H1 (cell line): ENCODE results near the gene SLC44A1. TPM values are rescaled to one million over a fixed set of nuclear protein-coding genes. Genes with fewer than 3 reads are reported as not detected.

Experiments used
- CTCF ChIA-PET: fragments of 300-600 bp; sonication (Branson Sonifier 250); formaldehyde crosslinking; loops from one replicate; lab custom pipeline; 2021; ENCODE audit not compliant: partially characterized antibody; lab: Charles Lee
- POLR2A ChIA-PET: fragments of 300-600 bp; sonication (Branson Sonifier 250); formaldehyde crosslinking; loops from one replicate; lab custom pipeline; 2021; ENCODE audit warnings: inconsistent platforms; ENCODE audit not compliant: partially characterized antibody; lab: Charles Lee
- DNase-seq, 2 experiments: peaks; one replicate each; pipeline versions ENCODE4 v3.0.0 to v3.0.0-alpha.2; 2010 to 2022; ENCODE audit warnings: low spot score in 2 of 2, low read depth in 1 of 2, mixed read lengths in 1 of 2
- FAIRE-seq: peaks from 2 replicates; lab custom pipeline; 2011; peaks lifted over from hg19 to GRCh38; lab: Jason Lieb, UNC
- H2AFZ ChIP-seq: 2 replicates; pipeline ENCODE4 v1.8.1; 2012; ENCODE audit warnings: low read length, inconsistent platforms
- H2AK5ac ChIP-seq: 2 replicates; pipeline ENCODE4 v1.6.1; 2013; ENCODE audit warnings: low read depth, low read length
- H2BK120ac ChIP-seq: replicated peaks from 2 replicates; pipeline ENCODE3; 2013; ENCODE audit warnings: low read depth, low read length, inconsistent platforms
- H2BK12ac ChIP-seq: 2 replicates; pipeline ENCODE4 v1.6.1; 2013; ENCODE audit warnings: low read depth, low read length
- H2BK15ac ChIP-seq: 2 replicates; pipeline ENCODE4 v1.6.1; 2013; ENCODE audit warnings: low read length
- H2BK20ac ChIP-seq: 2 replicates; pipeline ENCODE4 v1.6.1; 2013; ENCODE audit warnings: low read length
- H2BK5ac ChIP-seq: 2 replicates; pipeline ENCODE4 v1.6.1; 2013; ENCODE audit warnings: low read depth, low read length
- H3K14ac ChIP-seq: 2 replicates; pipeline ENCODE4 v1.6.1; 2013; ENCODE audit warnings: inconsistent platforms; ENCODE audit not compliant: insufficient read length
- H3K18ac ChIP-seq: 2 replicates; pipeline ENCODE4 v1.6.1; 2013; ENCODE audit warnings: low read length; ENCODE audit errors: extremely low read depth
- H3K23ac ChIP-seq: 2 replicates; pipeline ENCODE4 v1.6.1; 2013; ENCODE audit warnings: inconsistent platforms; ENCODE audit not compliant: insufficient read length
- H3K23me2 ChIP-seq: 2 replicates; pipeline ENCODE4 v1.6.1; 2013; ENCODE audit warnings: low read depth, low read length
- H3K27ac ChIP-seq: 2 replicates; pipeline ENCODE4 v1.6.1; 2011; ENCODE audit warnings: low read depth, low read length, inconsistent platforms
- H3K27me3 ChIP-seq, 4 experiments: replicated peaks in 1 of 4; 1 replicate in 1 of 4; 2 replicates in 3 of 4; pipeline versions ENCODE4 v1.6.1 to v1.8.1; 2011 to 2013; ENCODE audit warnings: low read length in 3 of 4, mild to moderate bottlenecking in 3 of 4, inconsistent platforms in 2 of 4, mixed read lengths in 2 of 4, moderate library complexity in 1 of 4; ENCODE audit not compliant: control insufficient read depth in 3 of 4, insufficient read depth in 3 of 4; ENCODE audit errors: extremely low read depth in 1 of 4
- H3K36me3 ChIP-seq, 4 experiments: 2 replicates each; pipeline versions ENCODE4 v1.6.1 to v1.8.1; 2011 to 2013; ENCODE audit warnings: mild to moderate bottlenecking in 4 of 4, low read length in 3 of 4, moderate library complexity in 2 of 4, control low read depth in 1 of 4, inconsistent platforms in 1 of 4; ENCODE audit not compliant: insufficient read depth in 4 of 4, control insufficient read depth in 2 of 4
- H3K4ac ChIP-seq: replicated peaks from 2 replicates; pipeline ENCODE3; 2013; ENCODE audit warnings: low read length, low read depth, mixed read lengths, inconsistent platforms; ENCODE audit not compliant: insufficient read length
- H3K4me1 ChIP-seq, 4 experiments: replicated peaks in 1 of 4; 1 replicate in 1 of 4; 2 replicates in 3 of 4; pipeline versions ENCODE4 v1.6.1 to v1.8.1; 2011 to 2013; ENCODE audit warnings: low read length in 3 of 4, inconsistent platforms in 2 of 4, mixed read lengths in 1 of 4; ENCODE audit not compliant: insufficient read depth in 4 of 4, control insufficient read depth in 3 of 4
- H3K4me2 ChIP-seq, 2 experiments: 2 replicates each; pipeline versions ENCODE4 v1.6.1 to v1.8.1; 2011 to 2013; ENCODE audit warnings: low read depth in 2 of 2, low read length in 2 of 2, control low read depth in 1 of 2, inconsistent platforms in 1 of 2, mild to moderate bottlenecking in 1 of 2; ENCODE audit not compliant: insufficient read depth in 1 of 2
- H3K4me3 ChIP-seq, 4 experiments: fragments of 200-600, 300-600 bp in 1 of 4; sonication (generic), shearing (Covaris generic), sonication (Bioruptor Twin) in 1 of 4; 2 replicates each; pipeline versions ENCODE4 v1.5.1 to v1.8.1; 2011 to 2016; ENCODE audit warnings: low read length in 4 of 4, low read depth in 3 of 4, control low read depth in 2 of 4, inconsistent platforms in 2 of 4, mild to moderate bottlenecking in 2 of 4, mixed read lengths in 1 of 4, moderate library complexity in 1 of 4; ENCODE audit not compliant: insufficient read depth in 2 of 4; ENCODE audit errors: extremely low read depth in 1 of 4
- H3K56ac ChIP-seq: replicated peaks from 2 replicates; pipeline ENCODE3; 2013; ENCODE audit warnings: low read depth, mild to moderate bottlenecking, mixed read lengths, low read length, inconsistent platforms; ENCODE audit not compliant: insufficient read length
- H3K79me1 ChIP-seq: 2 replicates; pipeline ENCODE4 v1.6.1; 2013; ENCODE audit warnings: low read depth, low read length, control low read depth
- H3K79me2 ChIP-seq, 2 experiments: 2 replicates each; pipeline versions ENCODE4 v1.6.1 to v1.8.1; 2012 to 2013; ENCODE audit warnings: low read length in 2 of 2, mild to moderate bottlenecking in 2 of 2, inconsistent platforms in 1 of 2; ENCODE audit not compliant: insufficient read depth in 2 of 2, control insufficient read depth in 1 of 2
- H3K9ac ChIP-seq, 4 experiments: replicated peaks in 1 of 4; 1 replicate in 1 of 4; 2 replicates in 3 of 4; pipeline versions ENCODE4 v1.6.1 to v1.8.1; 2011 to 2013; ENCODE audit warnings: low read depth in 3 of 4, low read length in 3 of 4, control low read depth in 2 of 4, mild to moderate bottlenecking in 2 of 4, moderate library complexity in 2 of 4, inconsistent platforms in 1 of 4; ENCODE audit errors: extremely low read depth in 1 of 4
- H3K9me3 ChIP-seq, 2 experiments: 2 replicates each; pipeline versions ENCODE4 v1.6.1 to v1.8.1; 2012 to 2013; ENCODE audit warnings: mild to moderate bottlenecking in 2 of 2, moderate library complexity in 2 of 2, control low read depth in 1 of 2, inconsistent platforms in 1 of 2, low read depth in 1 of 2, low read length in 1 of 2, mixed read lengths in 1 of 2; ENCODE audit not compliant: insufficient read depth in 2 of 2
- H4K20me1 ChIP-seq, 2 experiments: replicated peaks in 1 of 2; 2 replicates each; pipeline versions ENCODE3 to v1.8.1; 2011 to 2013; ENCODE audit warnings: inconsistent platforms in 2 of 2, low read length in 2 of 2, mild to moderate bottlenecking in 1 of 2; ENCODE audit not compliant: insufficient read depth in 2 of 2, control insufficient read depth in 1 of 2
- H4K5ac ChIP-seq: 2 replicates; pipeline ENCODE4 v1.6.1; 2013; ENCODE audit warnings: low read length, low read depth, mixed read lengths, inconsistent platforms; ENCODE audit not compliant: insufficient read length
- H4K8ac ChIP-seq: 2 replicates; pipeline ENCODE4 v1.8.0; 2013; ENCODE audit warnings: mild to moderate bottlenecking, moderate library complexity, low read length, inconsistent platforms; ENCODE audit not compliant: insufficient read depth; ENCODE audit errors: extremely low read depth
- H4K91ac ChIP-seq: replicated peaks from 2 replicates; pipeline ENCODE3; 2013; ENCODE audit warnings: low read length, mixed read lengths, inconsistent platforms; ENCODE audit not compliant: insufficient read length
- CHD1 ChIP-seq: IDR thresholded peaks from 2 replicates; pipeline ENCODE4 v1.6.1; 2012; ENCODE audit warnings: low read depth, low read length, improper control_type of control experiment
- CHD2 ChIP-seq: IDR thresholded peaks from 2 replicates; pipeline ENCODE4 v1.6.1; 2012; ENCODE audit warnings: low read length, improper control_type of control experiment
- E2F6 ChIP-seq: IDR thresholded peaks from 2 replicates; pipeline ENCODE4 v1.6.1; 2012; ENCODE audit warnings: inconsistent platforms
- EZH2 ChIP-seq: fragments of 200-600 bp; sonication (generic); IDR thresholded peaks from 2 replicates; pipeline ENCODE4 v1.7.1; 2012; ENCODE audit warnings: low read depth, mild to moderate bottlenecking, moderate library complexity, low read length, inconsistent platforms; ENCODE audit not compliant: severe bottlenecking
- JUND ChIP-seq: IDR thresholded peaks from 2 replicates; pipeline ENCODE4 v1.6.1; 2011; ENCODE audit warnings: mild to moderate bottlenecking, improper control_type of control experiment, low read length
- KDM5A ChIP-seq: fragments of 200-600 bp; IDR thresholded peaks from 2 replicates; pipeline ENCODE4 v1.7.1; 2012; ENCODE audit warnings: mild to moderate bottlenecking, low read length, inconsistent platforms, mixed read lengths
- NANOG ChIP-seq: IDR thresholded peaks from 2 replicates; pipeline ENCODE4 v1.6.1; 2011; ENCODE audit warnings: low read length, low read depth, mild to moderate bottlenecking, inconsistent platforms; ENCODE audit not compliant: insufficient read depth, poor library complexity, severe bottlenecking
- WGBS, 2 experiments: shearing (Covaris generic) in 1 of 2; methylation state at CpG; one replicate each; pipeline versions ENCODE4 v1.1.6 to v1.1.7; 2013 to 2015; ENCODE audit warnings: low lambda C conversion rate in 2 of 2, mixed read lengths in 2 of 2, inconsistent platforms in 1 of 2, low coverage in 1 of 2, missing lambda C conversion rate in 1 of 2; ENCODE audit not compliant: insufficient replicate concordance in 2 of 2, insufficient coverage in 1 of 2, insufficient read length in 1 of 2; ENCODE audit errors: extremely low coverage in 1 of 2, missing lambda C conversion rate in 1 of 2; 5-methylcytosine and 5-hydroxymethylcytosine counted together
- polyA plus RNA-seq, 7 experiments: library from polyadenylated mRNA; depleted of rRNA in 3 of 7; stranded (reverse) in 5 of 7; unstranded in 2 of 7; fragments of >200 nt in 5 of 7; fragments of 200-250 nt in 2 of 7; gene quantifications; 1 replicate in 5 of 7; 2 replicates in 1 of 7; 4 replicates in 1 of 7; pipeline versions ENCODE4 v1.2.1 to v1.2.3, GENCODE V29; 2011 to 2013; ENCODE audit warnings: missing spikeins in 2 of 7, mixed read lengths in 2 of 7
- total RNA-seq: library from RNA; stranded (reverse); fragmentation: NEBNext Ultra II Directional; extraction: Animal tissue kit (Norgen Biotek cat#: 25700); gene quantifications from 2 replicates; pipeline ENCODE4 v1.2.1, GENCODE V29; 2021

The SLC44A1 gene
- total and polyA plus RNA-seq, 2 of the 8 experiments (the other 6 are each of a cell fraction or from before 2014, with no cell fraction given), result 30.5 to 71.2 TPM

GRCh38 chr9:105468875-105469274 lies 224.4 kb downstream of the SLC44A1 start:
- H2AK5ac ChIP-seq, result no peak overlapping the region
- no peak overlapping the region for H2BK12ac ChIP-seq
- H3K4ac ChIP-seq, result no peak overlapping the region
- POLR2A ChIA-PET, result no interaction called here
- peaks cover 0 to 19% (median 7%) of the 10 kb centered on the region in 4 experiments; a peak in 2 of 8 replicates for H3K36me3 ChIP-seq
- no peak overlapping the region for H2BK20ac ChIP-seq
- H2BK120ac ChIP-seq, result no peak overlapping the region
- CTCF ChIA-PET, result no interaction called here
- H4K5ac ChIP-seq, result no peak overlapping the region
- H3K9me3 ChIP-seq, result no peaks in the 10 kb centered on the region
- FAIRE-seq, result no peak
- H3K4me1 ChIP-seq, result no peaks in the 10 kb centered on the region
- no peak overlapping the region for H2BK15ac ChIP-seq
- no peak overlapping the region for H4K8ac ChIP-seq
- H3K56ac ChIP-seq, result no peak overlapping the region
- H4K20me1 ChIP-seq, result no peaks in the 10 kb centered on the region
- no peak overlapping the region for H3K18ac ChIP-seq
- no peaks in the 10 kb centered on the region; the same call in 1 of the 2 replicates for H3K79me1 ChIP-seq
- no peak overlapping the region for H3K23ac ChIP-seq
- H3K79me2 ChIP-seq, result no peaks in the 10 kb centered on the region
- no peak overlapping the region for H3K27ac ChIP-seq
- no peak overlapping the region for H3K9ac ChIP-seq
- no peak overlapping the region for H4K91ac ChIP-seq
- H3K14ac ChIP-seq, result no peak overlapping the region
- H3K4me2 ChIP-seq, result no peak overlapping the region
- WGBS, 2 experiments, result 91% methylated on average over 1 of the region's 1 CpG; no CpG with 5 or more reads in 1 of the 2 experiments
- no peaks in the 10 kb centered on the region for H3K23me2 ChIP-seq
- no peaks in the 10 kb centered on the region for H3K27me3 ChIP-seq
- H3K4me3 ChIP-seq, result no peak overlapping the region
- H2AFZ ChIP-seq, result no peak overlapping the region
- no peak overlapping the region for H2BK5ac ChIP-seq
- no peak for DNase-seq
- TF ChIP-seq NANOG (no peak), EZH2 (no peak), E2F6 (no peak), CHD2 (no peak), CHD1 (no peak), JUND (no peak), KDM5A (no peak)
